WERI-Rb-1 (cell line): ENCODE results near the gene MARCO.

Source experiments
- DNase-seq: peaks from one replicate; pipeline ENCODE4 v3.0.0-alpha.2; 2020
- H3K27ac ChIP-seq: fragments of 250-450 bp; sonication (Bioruptor Pico); 2 replicates; pipeline ENCODE4 v1.5.1; 2020; ENCODE audit warnings: mild to moderate bottlenecking, moderate library complexity
- H3K27me3 ChIP-seq: fragments of 250-450 bp; sonication (Bioruptor Pico); 2 replicates; pipeline ENCODE4 v1.5.1; 2021; ENCODE audit warnings: mild to moderate bottlenecking, low read depth, moderate library complexity; ENCODE audit not compliant: insufficient read depth, severe bottlenecking
- H3K36me3 ChIP-seq: fragments of 250-450 bp; sonication (Bioruptor Pico); 2 replicates; pipeline ENCODE4 v1.5.1; 2020; ENCODE audit warnings: mild to moderate bottlenecking, moderate library complexity
- H3K4me3 ChIP-seq: 2 replicates; pipeline ENCODE4 v1.5.1; 2011; ENCODE audit warnings: low read depth, mild to moderate bottlenecking, control low read depth, low read length
- H3K9me3 ChIP-seq: fragments of 250-450 bp; sonication (Bioruptor Pico); 2 replicates; pipeline ENCODE4 v1.5.1; 2021; ENCODE audit warnings: mild to moderate bottlenecking, moderate library complexity; ENCODE audit not compliant: severe bottlenecking
- CTCF ChIP-seq: IDR thresholded peaks from 2 replicates; pipeline ENCODE4 v1.5.1; 2011; ENCODE audit warnings: low read depth, mild to moderate bottlenecking, control low read depth, inconsistent platforms, low read length

The MARCO gene

GRCh38 chr2:119040730-119041129 is 98.7 kb downstream of the MARCO start:
- DNase-seq, result no peak
- no peak for TF ChIP-seq CTCF
- Histone ChIP-seq H3K4me3 (no peak overlapping the region), H3K27ac (no peak overlapping the region), H3K36me3 (no peaks in the 10 kb centered on the region), H3K9me3 (no peaks in the 10 kb centered on the region), H3K27me3 (no peaks in the 10 kb centered on the region)
